MCF 10A (cell line): ENCODE data around the gene EMP2. TPM values are rescaled to one million over a fixed set of nuclear protein-coding genes. Genes with fewer than 3 reads are reported as not detected.

ENCODE experiments used
- BruUV-seq: library from RNA; stranded (reverse); fragments of 400-500 nt; replicated peaks from 2 replicates; lab custom pipeline; 2021; lab: Mats Ljungman, UMichigan
- CTCF ChIA-PET: fragments of 300-600 bp; sonication (Branson Sonifier 250); formaldehyde crosslinking; extraction: SDS; loops from one replicate; lab custom pipeline; 2021; ENCODE audit warnings: antibody characterized with exemption, inconsistent platforms; lab: Yijun Ruan, JAX
- POLR2A ChIA-PET: fragments of 300-600, 350-650 bp; sonication (Branson Sonifier 250); formaldehyde crosslinking; extraction: SDS; loops from one replicate; lab custom pipeline; 2020; ENCODE audit warnings: antibody characterized with exemption, inconsistent platforms; lab: Yijun Ruan, JAX
- DNase-seq: peaks from one replicate; pipeline ENCODE4 v3.0.0-alpha.2; 2018; ENCODE audit not compliant: unreplicated experiment
- H3K27ac Mint-ChIP-seq: one replicate; pipeline ENCODE4 v1.8.0; 2022; ENCODE audit warnings: mild to moderate bottlenecking, low read depth, mixed read lengths; ENCODE audit not compliant: unreplicated experiment
- H3K27me3 Mint-ChIP-seq: one replicate; pipeline ENCODE4 v1.8.0; 2022; ENCODE audit warnings: mixed read lengths; ENCODE audit not compliant: insufficient read depth, unreplicated experiment
- H3K36me3 Mint-ChIP-seq: one replicate; pipeline ENCODE4 v1.8.0; 2022; ENCODE audit warnings: mild to moderate bottlenecking, moderate library complexity, mixed read lengths; ENCODE audit not compliant: insufficient read depth, unreplicated experiment
- H3K4me1 Mint-ChIP-seq: one replicate; pipeline ENCODE4 v1.8.0; 2022; ENCODE audit warnings: mixed read lengths; ENCODE audit not compliant: insufficient read depth, unreplicated experiment
- H3K4me3 Mint-ChIP-seq: one replicate; pipeline ENCODE4 v1.8.0; 2022; ENCODE audit warnings: mild to moderate bottlenecking, moderate library complexity, mixed read lengths; ENCODE audit not compliant: unreplicated experiment
- H3K9me3 Mint-ChIP-seq: one replicate; pipeline ENCODE4 v1.8.0; 2022; ENCODE audit warnings: mixed read lengths; ENCODE audit not compliant: unreplicated experiment
- intact Hi-C: fragments of 100-400 bp; cut with micrococcal nuclease; formaldehyde crosslinking; loops from 2 replicates; pipeline ENCODE4 v1.14.1; 2022
- total RNA-seq: library from RNA; stranded (reverse); gene quantifications from 2 replicates; pipeline ENCODE4 v1.2.3, GENCODE V29; 2022
- TF ChIP-seq, protein P1 (sequence below): fragments of 200-600 bp; IDR thresholded peaks from one replicate; pipeline ENCODE4 v1.8.0; 2022; ENCODE audit warnings: antibody characterized with exemption, mild to moderate bottlenecking; ENCODE audit not compliant: unreplicated experiment

The EMP2 gene
- total RNA-seq, 1 experiment from 2014 or later = 4.8 TPM

DNA sequence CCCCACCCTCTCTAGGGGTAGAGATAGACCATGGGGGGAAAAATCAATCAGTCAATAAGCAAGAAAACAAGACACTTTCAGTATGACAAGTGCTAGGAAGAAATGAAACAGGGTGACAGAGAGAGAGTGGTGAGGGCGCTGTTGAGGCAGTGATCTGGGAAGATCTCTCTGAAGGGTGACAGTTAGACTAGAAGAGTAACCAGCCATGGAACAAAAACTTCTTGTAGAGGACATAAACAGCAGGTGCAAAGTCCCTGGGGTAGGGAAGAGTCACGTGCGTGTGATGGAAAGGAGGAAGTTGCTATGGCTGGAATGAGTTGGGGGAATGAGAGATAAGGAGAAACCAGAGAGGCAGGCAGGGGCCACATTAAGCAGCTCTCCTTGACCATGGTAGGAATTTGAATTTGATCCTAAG lies 16.8 kb upstream of the EMP2 start:
- no peak for DNase-seq
- peaks cover 4% of the 10 kb centered on the region for H3K4me1 Mint-ChIP-seq
- intact Hi-C loops = no loop called here
- no peaks in the 10 kb centered on the region for H3K9me3 Mint-ChIP-seq
- TF ChIP-seq, protein P1, sequence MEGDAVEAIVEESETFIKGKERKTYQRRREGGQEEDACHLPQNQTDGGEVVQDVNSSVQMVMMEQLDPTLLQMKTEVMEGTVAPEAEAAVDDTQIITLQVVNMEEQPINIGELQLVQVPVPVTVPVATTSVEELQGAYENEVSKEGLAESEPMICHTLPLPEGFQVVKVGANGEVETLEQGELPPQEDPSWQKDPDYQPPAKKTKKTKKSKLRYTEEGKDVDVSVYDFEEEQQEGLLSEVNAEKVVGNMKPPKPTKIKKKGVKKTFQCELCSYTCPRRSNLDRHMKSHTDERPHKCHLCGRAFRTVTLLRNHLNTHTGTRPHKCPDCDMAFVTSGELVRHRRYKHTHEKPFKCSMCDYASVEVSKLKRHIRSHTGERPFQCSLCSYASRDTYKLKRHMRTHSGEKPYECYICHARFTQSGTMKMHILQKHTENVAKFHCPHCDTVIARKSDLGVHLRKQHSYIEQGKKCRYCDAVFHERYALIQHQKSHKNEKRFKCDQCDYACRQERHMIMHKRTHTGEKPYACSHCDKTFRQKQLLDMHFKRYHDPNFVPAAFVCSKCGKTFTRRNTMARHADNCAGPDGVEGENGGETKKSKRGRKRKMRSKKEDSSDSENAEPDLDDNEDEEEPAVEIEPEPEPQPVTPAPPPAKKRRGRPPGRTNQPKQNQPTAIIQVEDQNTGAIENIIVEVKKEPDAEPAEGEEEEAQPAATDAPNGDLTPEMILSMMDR = no peak
- H3K27ac Mint-ChIP-seq = no peak overlapping the region
- H3K4me3 Mint-ChIP-seq = no peak overlapping the region
- no peaks in the 10 kb centered on the region for H3K36me3 Mint-ChIP-seq
- no peaks in the 10 kb centered on the region for H3K27me3 Mint-ChIP-seq
- BruUV-seq = no TSS peak
- POLR2A ChIA-PET = no interaction called here
- CTCF ChIA-PET = interaction anchor here (0.6 kb wide), 1 partner anchor 22 kb away, joined by 3 read pairs; no protein-coding TSS in a partner anchor

DNA sequence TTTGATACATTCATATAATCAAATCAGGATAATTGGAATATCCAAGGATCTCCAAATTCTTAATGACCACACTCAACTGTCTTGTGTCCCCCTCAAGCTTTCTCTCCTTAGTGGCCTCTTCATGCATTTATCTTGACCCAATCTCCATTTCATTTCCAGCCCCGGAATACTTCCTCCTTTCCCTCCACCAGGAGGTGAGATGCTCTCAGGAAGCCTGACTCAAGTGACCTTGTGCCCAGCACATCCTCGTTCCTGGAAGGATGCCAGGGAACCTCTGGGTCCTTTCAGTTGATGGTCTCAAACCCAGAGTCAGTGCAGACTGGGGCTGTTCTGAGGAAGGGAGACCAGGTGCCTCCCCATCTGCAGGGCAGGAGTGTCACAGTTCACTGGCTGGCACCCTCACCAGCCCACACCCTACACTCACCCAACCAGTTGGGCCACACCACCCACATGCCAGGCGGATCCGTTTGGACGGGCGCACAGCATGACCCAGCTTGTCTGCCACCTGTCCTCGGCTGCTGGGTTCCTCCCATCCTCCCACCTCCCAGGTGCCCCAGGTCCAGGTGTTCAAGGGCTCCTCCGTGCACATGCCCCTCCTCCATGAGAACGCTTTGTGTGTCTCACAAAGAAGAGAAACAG lies 14.0 kb upstream of the EMP2 start:
- TF ChIP-seq, protein P1 = no peak
- H3K27ac Mint-ChIP-seq = no peak overlapping the region
- CTCF ChIA-PET = interaction anchor here (1.0 kb wide), 1 partner anchor 84 kb away, joined by 7 read pairs; no protein-coding TSS in a partner anchor
- intact Hi-C loops = no loop called here
- POLR2A ChIA-PET = interaction anchor here (0.5 kb wide), 1 partner anchor 469 kb away, joined by 3 read pairs; no protein-coding TSS in a partner anchor
- DNase-seq = peak; percentile 80
- BruUV-seq = no TSS peak
- H3K4me1 Mint-ChIP-seq = no peaks in the 10 kb centered on the region
- H3K36me3 Mint-ChIP-seq = no peaks in the 10 kb centered on the region
- no peaks in the 10 kb centered on the region for H3K9me3 Mint-ChIP-seq
- no peak overlapping the region for H3K4me3 Mint-ChIP-seq
- no peaks in the 10 kb centered on the region for H3K27me3 Mint-ChIP-seq

DNA sequence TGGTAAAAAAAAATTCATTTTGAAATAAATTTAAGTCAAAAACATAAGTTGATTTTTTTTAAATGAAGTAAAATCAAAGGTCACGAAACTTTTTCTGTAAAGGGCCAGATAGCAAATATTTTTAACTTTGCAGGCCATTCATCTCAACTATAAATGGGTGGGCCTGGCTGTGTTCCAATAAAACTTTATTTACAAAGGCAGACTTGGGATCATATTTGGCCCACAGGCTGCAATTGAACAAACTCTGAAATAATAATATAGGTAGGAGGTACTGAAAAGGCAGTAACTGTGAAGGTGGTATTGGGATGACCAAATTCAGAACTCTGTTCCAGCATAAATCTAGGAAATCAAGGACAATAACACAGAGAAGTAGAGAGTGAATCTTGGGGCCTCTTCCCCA lies 12.2 kb upstream of the EMP2 start:
- H3K27me3 Mint-ChIP-seq = peaks cover 16% of the 10 kb centered on the region
- TF ChIP-seq, protein P1 = no peak
- H3K27ac Mint-ChIP-seq = no peak overlapping the region
- H3K9me3 Mint-ChIP-seq = no peaks in the 10 kb centered on the region
- intact Hi-C loops = no loop called here
- ChIA-PET POLR2A (interaction anchor here (0.7 kb wide), 1 partner anchor 43 kb away, joined by 3 read pairs; no protein-coding TSS in a partner anchor), CTCF (no interaction called here)
- H3K4me1 Mint-ChIP-seq = no peaks in the 10 kb centered on the region
- no TSS peak for BruUV-seq
- no peak overlapping the region for H3K4me3 Mint-ChIP-seq
- no peak for DNase-seq
- no peaks in the 10 kb centered on the region for H3K36me3 Mint-ChIP-seq

DNA sequence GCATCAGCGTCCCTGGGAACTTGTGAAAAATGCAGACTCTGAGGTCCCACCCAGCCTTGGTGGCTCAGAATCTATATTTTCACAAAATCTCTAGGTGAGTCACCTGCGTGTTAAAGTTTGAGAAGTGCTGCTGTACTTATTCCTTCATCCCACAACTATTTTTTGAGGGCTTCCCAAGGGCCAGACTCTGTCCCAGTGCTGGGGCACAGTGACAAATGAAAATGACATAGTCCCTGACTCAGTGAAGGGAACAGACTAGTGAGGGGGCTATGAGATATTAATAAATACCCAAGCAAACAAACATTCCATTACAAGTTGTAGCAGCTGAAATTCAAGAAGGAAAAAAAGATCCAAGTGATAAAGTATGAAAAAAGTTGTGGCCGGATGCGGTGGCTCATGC lies 9.9 kb upstream of the EMP2 start:
- DNase-seq = no peak
- H3K36me3 Mint-ChIP-seq = no peaks in the 10 kb centered on the region

More for the DNA sequence above, 9.9 kb upstream of the EMP2 start:
- Mint-ChIP-seq H3K27me3 (peaks cover 18% of the 10 kb centered on the region), H3K9me3 (no peaks in the 10 kb centered on the region), H3K4me3 (no peak overlapping the region), H3K4me1 (no peaks in the 10 kb centered on the region), H3K27ac (no peak overlapping the region)
- ChIA-PET POLR2A (no interaction called here), CTCF (interaction anchor here (0.7 to 0.8 kb wide), 2 partner anchors 10 to 70 kb away, joined by 3 to 4 read pairs; partner anchors contain the start of gene EMP2)
- BruUV-seq = no TSS peak
- TF ChIP-seq, protein P1 = no peak
- intact Hi-C loops = no loop called here
